ENCODE results near the gene GINS1. TPM values are rescaled to one million over a fixed set of nuclear protein-coding genes. Genes with fewer than 3 reads are reported as not detected.

The GINS1 gene
- total and polyA plus RNA-seq, 2 of the 8 experiments (the other 6 are each of a cell fraction or from before 2014, with no cell fraction given): 44.7 to 68.4 TPM

DNA sequence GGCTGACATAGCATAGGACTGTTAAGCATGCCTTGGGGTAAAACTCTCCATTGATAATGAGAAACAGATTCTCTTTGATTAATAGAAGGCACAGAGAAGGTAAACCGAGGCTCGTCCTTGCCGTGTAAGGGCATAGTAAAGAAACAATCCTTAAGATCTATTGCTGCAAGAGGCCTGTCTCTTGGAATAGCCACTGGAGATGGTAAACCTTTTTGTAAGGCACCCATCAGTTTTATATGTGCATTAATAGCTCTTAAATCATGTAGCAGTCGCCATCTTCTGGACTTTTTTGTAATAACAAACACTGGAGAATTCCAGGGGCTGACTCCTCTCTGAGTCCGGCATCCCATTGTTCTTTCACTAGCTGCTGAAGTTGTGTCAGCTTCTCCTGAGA, 8.4 kb upstream of the GINS1 start:
- Histone ChIP-seq H3K4me3 (ENCODE audit: extremely low read depth in 1 of 4, insufficient read depth in 2 of 4, low read depth in 3 of 4, low read length in 4 of 4) (no peak overlapping the region), H3K14ac (ENCODE audit: insufficient read length) (no peak overlapping the region), H2BK12ac (ENCODE audit: low read depth, low read length) (no peak overlapping the region), H2BK20ac (ENCODE audit: low read length) (no peak overlapping the region), H4K91ac (replicated peaks; ENCODE audit: insufficient read length, low read length) (no peak overlapping the region), H4K5ac (ENCODE audit: insufficient read length, low read depth, low read length) (no peak overlapping the region), H3K23me2 (ENCODE audit: low read depth, low read length) (no peaks in the 10 kb centered on the region), H2BK15ac (ENCODE audit: low read length) (no peak overlapping the region), H3K4ac (replicated peaks; ENCODE audit: insufficient read length, low read depth, low read length) (no peak overlapping the region), H3K9me3 (ENCODE audit: insufficient read depth in 2 of 2, low read depth in 1 of 2, low read length in 1 of 2) (peaks cover 14 to 18% of the 10 kb centered on the region in 2 experiments), H2AFZ (ENCODE audit: low read length) (no peak overlapping the region), H3K4me1 (replicated peaks in 1 of 4; ENCODE audit: control insufficient read depth in 3 of 4, insufficient read depth in 4 of 4, low read length in 3 of 4) (no peaks in the 10 kb centered on the region; a peak in 1 of 7 replicates), H3K79me1 (ENCODE audit: low read depth, low read length) (no peaks in the 10 kb centered on the region), H3K18ac (ENCODE audit: extremely low read depth, low read length) (no peak overlapping the region), H3K27me3 (replicated peaks in 1 of 4; ENCODE audit: control insufficient read depth in 3 of 4, extremely low read depth in 1 of 4, insufficient read depth in 3 of 4, low read length in 3 of 4) (no peaks in the 10 kb centered on the region), H3K23ac (ENCODE audit: insufficient read length) (no peak overlapping the region), H2AK5ac (ENCODE audit: low read depth, low read length) (no peak overlapping the region), H3K4me2 (ENCODE audit: insufficient read depth in 1 of 2, low read depth in 2 of 2, low read length in 2 of 2) (no peak overlapping the region), H2BK5ac (ENCODE audit: low read depth, low read length) (no peak overlapping the region), H2BK120ac (replicated peaks; ENCODE audit: low read depth, low read length) (no peak overlapping the region), H3K9ac (replicated peaks in 1 of 4; ENCODE audit: extremely low read depth in 1 of 4, low read depth in 3 of 4, low read length in 3 of 4) (no peak overlapping the region), H3K36me3 (ENCODE audit: control insufficient read depth in 2 of 4, insufficient read depth in 4 of 4, low read length in 3 of 4) (no peaks in the 10 kb centered on the region), H3K27ac (ENCODE audit: low read depth, low read length) (no peak overlapping the region), H3K56ac (replicated peaks; ENCODE audit: insufficient read length, low read depth, low read length) (no peak overlapping the region), H3K79me2 (ENCODE audit: control insufficient read depth in 1 of 2, insufficient read depth in 2 of 2, low read length in 2 of 2) (no peaks in the 10 kb centered on the region), H4K20me1 (replicated peaks in 1 of 2; ENCODE audit: control insufficient read depth in 1 of 2, insufficient read depth in 2 of 2, low read length in 2 of 2) (no peaks in the 10 kb centered on the region), H4K8ac (ENCODE audit: extremely low read depth, insufficient read depth, low read length) (no peak overlapping the region)
- ChIA-PET CTCF (ENCODE audit: partially characterized antibody) (interaction anchor here (0.7 to 8.0 kb wide), 39 partner anchors 9 to 152 kb away, joined by 3 to 79 read pairs (median 4); partner anchors contain the start of gene GINS1), POLR2A (ENCODE audit: partially characterized antibody) (interaction anchor here (0.6 to 6.0 kb wide), 7 partner anchors 9 to 103 kb away, joined by 3 to 33 read pairs (median 4); partner anchors contain the start of gene GINS1)
- FAIRE-seq (peak; percentile 42), DNase-seq (ENCODE audit: low read depth in 1 of 2, low spot score in 2 of 2) (no peak)
- 34% methylated on average over 5 of the region's 5 CpGs; no CpG with 5 or more reads in 1 of the 2 experiments for WGBS, 2 experiments (ENCODE audit: extremely low coverage in 1 of 2, insufficient coverage in 1 of 2, insufficient read length in 1 of 2, insufficient replicate concordance in 2 of 2, low coverage in 1 of 2, low lambda C conversion rate in 2 of 2, missing lambda C conversion rate in 1 of 2)
- TF ChIP-seq RAD21 (IDR thresholded peaks at IDR 0.05 in 1 of 2, conservative IDR thresholded peaks at IDR 0.05 in 1 of 2; ENCODE audit: low read depth in 2 of 2, low read length in 2 of 2) (peak; percentile 81 to 82), SP2 (IDR thresholded peaks at IDR 0.05; ENCODE audit: low read length) (no peak), TEAD4 (IDR thresholded peaks at IDR 0.05; ENCODE audit: low read depth, low read length) (peak; percentile 41; the same call in 1 of the 2 replicates)
- TF ChIP-seq, protein P1, sequence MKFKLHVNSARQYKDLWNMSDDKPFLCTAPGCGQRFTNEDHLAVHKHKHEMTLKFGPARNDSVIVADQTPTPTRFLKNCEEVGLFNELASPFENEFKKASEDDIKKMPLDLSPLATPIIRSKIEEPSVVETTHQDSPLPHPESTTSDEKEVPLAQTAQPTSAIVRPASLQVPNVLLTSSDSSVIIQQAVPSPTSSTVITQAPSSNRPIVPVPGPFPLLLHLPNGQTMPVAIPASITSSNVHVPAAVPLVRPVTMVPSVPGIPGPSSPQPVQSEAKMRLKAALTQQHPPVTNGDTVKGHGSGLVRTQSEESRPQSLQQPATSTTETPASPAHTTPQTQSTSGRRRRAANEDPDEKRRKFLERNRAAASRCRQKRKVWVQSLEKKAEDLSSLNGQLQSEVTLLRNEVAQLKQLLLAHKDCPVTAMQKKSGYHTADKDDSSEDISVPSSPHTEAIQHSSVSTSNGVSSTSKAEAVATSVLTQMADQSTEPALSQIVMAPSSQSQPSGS (IDR thresholded peaks at IDR 0.05; ENCODE audit: low read length): no peak
- TF ChIP-seq, protein P2, sequence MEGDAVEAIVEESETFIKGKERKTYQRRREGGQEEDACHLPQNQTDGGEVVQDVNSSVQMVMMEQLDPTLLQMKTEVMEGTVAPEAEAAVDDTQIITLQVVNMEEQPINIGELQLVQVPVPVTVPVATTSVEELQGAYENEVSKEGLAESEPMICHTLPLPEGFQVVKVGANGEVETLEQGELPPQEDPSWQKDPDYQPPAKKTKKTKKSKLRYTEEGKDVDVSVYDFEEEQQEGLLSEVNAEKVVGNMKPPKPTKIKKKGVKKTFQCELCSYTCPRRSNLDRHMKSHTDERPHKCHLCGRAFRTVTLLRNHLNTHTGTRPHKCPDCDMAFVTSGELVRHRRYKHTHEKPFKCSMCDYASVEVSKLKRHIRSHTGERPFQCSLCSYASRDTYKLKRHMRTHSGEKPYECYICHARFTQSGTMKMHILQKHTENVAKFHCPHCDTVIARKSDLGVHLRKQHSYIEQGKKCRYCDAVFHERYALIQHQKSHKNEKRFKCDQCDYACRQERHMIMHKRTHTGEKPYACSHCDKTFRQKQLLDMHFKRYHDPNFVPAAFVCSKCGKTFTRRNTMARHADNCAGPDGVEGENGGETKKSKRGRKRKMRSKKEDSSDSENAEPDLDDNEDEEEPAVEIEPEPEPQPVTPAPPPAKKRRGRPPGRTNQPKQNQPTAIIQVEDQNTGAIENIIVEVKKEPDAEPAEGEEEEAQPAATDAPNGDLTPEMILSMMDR (IDR thresholded peaks at IDR 0.05; ENCODE audit: control extremely low read depth in 1 of 3, insufficient read depth in 1 of 3, low read depth in 1 of 3, low read length in 3 of 3): peak in 2 of 3 experiments; percentile 51 to 62; a peak in 3 of 4 replicates

Data from H1 (cell line).